ENCODE results near the gene YEATS2. TPM values are rescaled to one million over a fixed set of nuclear protein-coding genes. Genes with fewer than 3 reads are reported as not detected.
"Not testable (repeated sequence)": the region's sequence is repeated elsewhere in the genome, so short reads cannot be mapped to it uniquely, and the experiment has no call there.

The YEATS2 gene
- total RNA-seq, 1 donor from 2014 or later, result 62.1 TPM

GRCh38 chr3:183714622-183715021 is 17.0 kb downstream of the YEATS2 start:
- DNase-seq, result no peak

GRCh38 chr3:183718012-183718411 is 20.4 kb downstream of the YEATS2 start:
- DNase-seq, result no peak

- DNase-seq, result no peak
Observed at GRCh38 chr3:183725387-183725786, 27.8 kb downstream of the YEATS2 start.

GRCh38 chr3:183728204-183728603 is 30.6 kb downstream of the YEATS2 start:
- DNase-seq, result no peak

DNA sequence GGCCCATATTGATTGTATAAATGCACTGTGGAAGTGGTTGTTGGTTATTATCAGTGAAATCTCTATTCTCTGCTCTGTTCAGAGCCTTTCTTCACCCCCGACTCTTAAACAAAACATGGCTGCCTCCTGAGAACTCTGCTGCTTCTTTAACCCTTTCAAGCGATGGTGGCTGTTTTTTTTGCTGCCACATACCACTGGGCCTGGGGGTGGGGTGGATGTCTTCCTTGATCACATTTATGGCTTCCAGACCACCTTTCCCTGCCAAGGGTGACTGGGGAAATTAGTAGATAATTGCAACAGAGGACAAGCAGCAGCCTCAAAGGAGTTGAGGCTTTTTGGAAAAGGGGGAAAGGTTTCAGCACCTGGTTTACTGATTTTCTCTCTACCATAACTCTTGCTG is 32.8 kb downstream of the YEATS2 start:
- DNase-seq, result no peak

GRCh38 chr3:183731611-183732010 is 34.0 kb downstream of the YEATS2 start:
- no peak for DNase-seq

- no peak for DNase-seq
Observed at GRCh38 chr3:183733553-183733952, 36.0 kb downstream of the YEATS2 start.

DNA sequence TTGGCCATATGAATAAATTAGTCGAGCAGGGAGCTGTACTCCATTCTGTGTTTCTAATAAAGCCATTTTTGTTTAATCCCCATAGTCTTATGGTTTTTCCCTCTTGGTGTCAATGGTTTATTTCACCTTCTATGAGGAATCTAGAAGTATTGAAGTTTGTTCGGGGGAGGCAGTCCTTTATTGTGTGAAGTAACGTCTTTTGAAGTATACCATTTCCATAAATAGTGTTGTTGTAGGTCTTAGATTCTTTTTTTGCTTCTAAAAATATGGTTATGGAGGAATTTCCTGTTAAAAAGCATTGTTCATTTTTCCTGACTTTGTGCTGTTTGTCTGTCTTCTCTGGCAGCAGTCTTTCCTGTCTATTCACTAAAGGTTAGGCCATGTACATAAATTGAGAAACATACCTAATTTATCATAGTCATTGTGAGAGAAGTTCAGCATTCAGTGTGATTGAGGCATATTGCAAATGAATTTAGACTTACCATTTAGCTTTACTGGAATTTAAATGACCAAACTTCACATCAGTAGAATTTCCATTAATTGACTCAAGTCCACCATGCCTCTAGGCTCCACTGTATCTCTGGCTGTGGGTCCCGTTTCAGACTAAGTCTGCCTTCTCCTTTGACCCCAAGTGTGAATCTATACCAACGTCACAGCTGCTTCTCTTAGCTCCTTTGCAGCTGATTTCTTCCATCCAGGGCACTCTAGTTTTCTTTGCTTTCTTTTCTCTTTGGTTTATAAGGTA is 37.3 kb downstream of the YEATS2 start:
- DNase-seq, result no peak

GRCh38 chr3:183737116-183737515 is 39.5 kb downstream of the YEATS2 start:
- no peak for DNase-seq

GRCh38 chr3:183740154-183740553 is 42.6 kb downstream of the YEATS2 start:
- not testable (repeated sequence) for DNase-seq

DNA sequence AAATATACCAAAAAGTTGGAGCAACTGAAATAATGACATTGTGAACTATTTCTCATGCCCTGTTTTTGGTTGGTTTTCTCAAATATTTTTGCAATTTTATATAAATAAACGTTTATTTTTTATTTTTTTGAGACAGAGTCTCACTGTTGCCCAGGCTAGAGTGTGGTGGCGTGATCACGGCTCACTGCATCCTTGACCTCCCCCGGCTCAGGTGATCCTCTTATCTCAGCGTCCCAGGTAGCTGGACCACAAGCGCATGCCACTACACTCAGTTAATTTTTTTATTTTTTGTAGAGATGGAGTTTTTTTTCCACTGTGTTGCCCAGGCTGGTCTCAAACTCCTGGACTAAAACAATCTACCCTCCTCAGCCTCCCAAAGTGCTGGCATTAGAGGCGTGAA is 45.6 kb downstream of the YEATS2 start:
- no peak for DNase-seq

DNA sequence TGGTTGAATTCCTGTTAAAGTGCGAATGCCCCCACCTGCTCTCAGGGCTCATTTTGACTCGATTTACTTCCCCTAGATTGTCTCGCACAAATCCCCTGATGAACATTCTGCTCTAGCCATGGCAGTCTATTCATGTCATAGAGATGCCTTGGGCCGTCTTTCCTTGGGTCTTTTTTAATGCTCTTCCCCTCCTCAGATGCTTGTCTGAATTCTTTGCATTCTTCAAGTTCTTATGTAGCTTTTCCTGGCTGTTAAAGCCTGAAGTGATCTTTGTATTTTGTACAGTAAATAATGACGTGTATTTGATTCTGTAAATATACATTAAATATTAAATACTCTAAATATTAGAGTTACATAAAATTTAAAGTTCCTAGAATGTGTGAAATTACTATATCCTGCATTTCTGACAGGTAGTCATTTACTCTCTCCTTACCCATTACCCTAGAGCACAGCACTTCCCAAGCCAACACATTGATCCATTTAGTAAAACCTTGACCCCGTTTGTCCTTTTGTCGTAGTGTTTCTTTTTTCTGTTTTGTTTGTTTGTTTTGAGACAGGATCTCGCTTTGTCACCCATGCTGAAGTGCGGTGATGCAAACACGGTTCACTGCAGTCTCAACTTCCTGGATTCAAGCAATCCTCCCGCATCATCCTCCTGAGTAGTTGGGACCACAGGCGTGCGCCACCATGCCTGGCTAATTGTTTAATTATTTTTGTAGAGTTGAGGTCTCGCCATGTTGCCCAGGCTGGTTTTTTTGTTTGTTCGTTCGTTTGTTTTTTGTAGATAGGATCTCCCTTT is 47.9 kb downstream of the YEATS2 start:
- no peak for DNase-seq

DNA sequence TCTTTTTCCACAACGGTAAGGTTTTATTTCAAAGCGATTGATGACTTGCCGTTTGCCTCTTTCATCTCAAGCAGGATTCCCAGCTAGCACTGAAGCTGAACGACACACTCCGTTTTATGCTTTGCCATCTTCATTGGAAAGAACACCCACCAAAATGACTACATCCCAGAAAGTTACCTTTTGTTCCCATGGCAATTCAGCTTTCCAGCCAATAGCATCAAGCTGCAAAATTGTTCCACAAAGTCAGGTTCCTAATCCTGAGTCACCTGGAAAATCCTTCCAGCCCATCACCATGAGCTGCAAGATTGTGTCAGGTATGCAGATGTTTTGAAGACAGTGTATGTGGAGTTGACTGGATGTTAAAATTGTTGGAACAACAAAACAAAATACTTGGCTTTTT is 56.5 kb downstream of the YEATS2 start:
- no peak for DNase-seq

DNA sequence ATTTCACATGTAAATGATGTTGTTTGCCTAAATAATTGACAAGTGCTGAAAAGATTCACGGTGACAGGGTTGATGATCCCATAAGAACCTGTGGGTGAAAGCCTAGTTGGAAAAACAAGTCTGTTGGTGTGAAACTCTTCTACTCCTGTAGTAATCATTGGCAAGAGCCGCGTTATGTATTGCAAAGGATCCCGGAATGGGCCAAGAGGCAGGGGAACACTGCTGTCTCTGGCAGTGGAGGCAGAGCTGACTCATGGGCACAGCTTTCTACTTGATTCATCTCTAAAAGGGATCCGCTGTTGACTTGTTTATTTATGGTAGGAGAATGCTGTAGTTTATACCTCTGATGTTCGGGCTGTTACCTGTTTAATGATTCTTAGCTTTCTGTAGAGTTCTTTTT is 64.7 kb downstream of the YEATS2 start:
- no peak for DNase-seq

DNA sequence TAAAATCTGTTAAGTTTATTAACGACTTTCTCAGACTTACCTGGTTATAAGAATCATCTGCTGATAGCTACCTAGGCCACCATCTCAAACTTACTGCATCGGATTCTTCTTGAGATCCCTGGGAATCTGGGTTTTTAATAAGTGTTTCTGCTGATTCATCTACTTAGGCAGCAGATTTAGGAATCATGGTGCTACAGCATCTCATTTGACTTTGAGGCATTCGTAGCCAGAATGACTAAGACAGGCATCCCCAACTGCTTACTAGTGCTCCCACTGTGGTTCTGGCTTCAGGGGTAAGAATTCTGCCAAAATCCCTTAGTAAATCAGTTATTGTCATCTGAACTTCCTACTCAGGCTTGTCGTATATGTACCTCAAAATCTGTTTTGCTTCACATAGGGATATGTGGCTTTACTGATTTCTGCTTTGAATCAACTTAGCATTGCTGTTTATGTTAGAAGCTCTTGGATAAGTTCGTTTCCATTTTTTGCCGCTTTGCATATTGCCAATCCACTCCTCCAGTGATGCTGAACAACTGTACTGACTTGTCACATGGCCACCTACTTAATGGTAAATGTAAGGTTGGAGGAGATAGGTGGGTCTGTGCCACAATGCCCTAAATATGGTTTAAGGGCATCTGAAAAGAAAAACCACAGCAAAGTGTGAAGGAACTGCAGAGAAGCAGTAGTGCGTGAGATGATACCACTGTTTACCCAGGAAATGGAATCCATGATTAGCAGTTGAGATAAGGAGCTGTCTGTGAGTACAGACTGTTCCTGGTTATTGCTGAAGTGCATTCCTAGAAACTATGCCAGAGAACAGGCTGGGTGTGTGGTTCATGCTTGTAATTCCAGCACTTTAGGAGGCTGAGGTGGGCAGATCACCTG is 67.5 kb downstream of the YEATS2 start:
- DNase-seq, result no peak

GRCh38 chr3:183766107-183766506 is 68.5 kb downstream of the YEATS2 start:
- DNase-seq, result no peak

DNA sequence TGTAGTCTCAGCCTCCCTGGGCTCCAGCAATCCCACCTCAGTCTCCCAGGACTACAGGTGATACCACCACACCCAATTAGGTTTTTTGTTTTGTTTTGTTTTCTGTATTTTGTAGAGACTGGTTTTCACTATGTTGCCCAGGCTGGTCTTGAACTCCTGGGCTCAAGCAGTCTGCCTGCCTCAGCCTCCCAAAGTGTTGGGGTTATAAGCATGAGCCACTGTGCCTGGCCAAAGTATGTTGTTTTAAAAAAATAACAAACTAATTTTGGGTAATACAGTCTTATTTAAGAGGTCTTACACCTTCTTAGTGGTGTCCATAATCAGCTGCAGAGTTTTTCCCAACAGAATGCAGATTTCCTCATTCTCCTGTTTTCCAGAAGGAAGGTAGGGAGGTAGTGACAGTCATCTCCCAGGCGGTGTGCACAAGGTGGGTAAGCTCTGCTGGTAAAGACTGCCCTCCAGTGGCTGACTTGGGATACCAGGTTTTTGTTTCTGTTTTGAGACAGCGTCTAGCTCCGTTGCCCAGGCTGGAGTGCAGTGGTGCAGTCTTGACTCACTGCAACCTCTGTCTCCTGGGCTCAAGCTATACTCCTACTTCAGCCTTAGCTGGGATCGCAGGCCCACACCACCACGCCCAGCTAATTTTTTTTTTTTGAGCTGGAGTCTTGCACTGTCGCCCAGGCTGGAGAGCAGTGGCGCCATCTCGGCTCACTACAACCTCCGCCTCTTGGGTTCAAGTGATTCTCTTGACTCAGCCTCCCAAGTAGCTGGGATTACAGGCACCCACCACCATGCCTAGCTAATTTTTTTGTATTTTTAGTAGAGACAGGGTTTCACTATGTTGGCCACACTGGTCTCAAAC is 69.4 kb downstream of the YEATS2 start:
- DNase-seq, result peak; percentile 48

GRCh38 chr3:183768114-183768513 is 70.5 kb downstream of the YEATS2 start:
- DNase-seq, result no peak

GRCh38 chr3:183769453-183769852 is 71.9 kb downstream of the YEATS2 start:
- DNase-seq, result no peak

DNA sequence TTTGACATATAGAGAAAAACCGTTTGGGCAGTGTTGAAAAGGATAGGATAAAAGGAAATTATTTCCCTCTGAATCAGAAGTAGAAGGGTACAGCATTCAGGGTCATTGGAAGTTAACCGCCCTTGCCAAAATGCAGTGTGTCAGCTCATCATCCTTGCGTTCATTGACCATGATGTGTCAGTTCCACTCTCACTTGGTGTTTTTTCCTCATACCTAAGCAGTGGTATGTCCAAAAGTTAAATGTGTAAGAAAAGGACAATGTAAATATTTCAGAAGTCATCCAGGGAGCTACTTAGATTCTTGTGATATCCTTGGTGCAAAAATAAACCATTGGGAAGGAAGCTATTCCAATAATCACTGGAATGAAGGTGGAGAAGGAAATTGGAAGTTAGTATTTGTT is 77.0 kb downstream of the YEATS2 start:
- no peak for DNase-seq

GRCh38 chr3:183775781-183776180 is 78.2 kb downstream of the YEATS2 start:
- peak; percentile 7 for DNase-seq

- DNase-seq, result not testable (repeated sequence)
Observed at GRCh38 chr3:183776451-183776850, 78.9 kb downstream of the YEATS2 start.
